Mucosa of stomach (tissue), 1 donor: ENCODE results near the gene DGCR6L.
"Not testable (repeated sequence)": the region's sequence is repeated elsewhere in the genome, so short reads cannot be mapped to it uniquely, and the experiment has no call there.

Experiments
- H3K27me3 ChIP-seq: one replicate; pipeline ENCODE4 v1.7.0; 2013; ENCODE audit warnings: mild to moderate bottlenecking, low read length; ENCODE audit not compliant: control insufficient read depth, insufficient read depth
- H3K36me3 ChIP-seq: one replicate; pipeline ENCODE4 v1.7.0; 2013; ENCODE audit warnings: low read length; ENCODE audit not compliant: control insufficient read depth, insufficient read depth
- H3K4me1 ChIP-seq: one replicate; pipeline ENCODE4 v1.7.0; 2013; ENCODE audit warnings: mild to moderate bottlenecking, low read length; ENCODE audit not compliant: control insufficient read depth, insufficient read depth
- H3K4me3 ChIP-seq: one replicate; pipeline ENCODE4 v1.7.0; 2013; ENCODE audit warnings: low read length
- H3K9ac ChIP-seq: one replicate; pipeline ENCODE4 v1.7.0; 2013; ENCODE audit warnings: mild to moderate bottlenecking, low read length, moderate library complexity
- H3K9me3 ChIP-seq: one replicate; pipeline ENCODE4 v1.7.0; 2013; ENCODE audit warnings: mild to moderate bottlenecking, low read length, moderate library complexity; ENCODE audit not compliant: control insufficient read depth
- donor health status: Pancreatic carcinoma.

Gene DGCR6L

GRCh38 chr22:20280866-20281265 lies 39.0 kb downstream of the DGCR6L start:
- H3K4me1 ChIP-seq = no peaks in the 10 kb centered on the region
- H3K9me3 ChIP-seq = no peaks in the 10 kb centered on the region
- H3K4me3 ChIP-seq = no peak overlapping the region
- H3K27me3 ChIP-seq = no peaks in the 10 kb centered on the region
- no peaks in the 10 kb centered on the region for H3K36me3 ChIP-seq
- no peak overlapping the region for H3K9ac ChIP-seq

DNA sequence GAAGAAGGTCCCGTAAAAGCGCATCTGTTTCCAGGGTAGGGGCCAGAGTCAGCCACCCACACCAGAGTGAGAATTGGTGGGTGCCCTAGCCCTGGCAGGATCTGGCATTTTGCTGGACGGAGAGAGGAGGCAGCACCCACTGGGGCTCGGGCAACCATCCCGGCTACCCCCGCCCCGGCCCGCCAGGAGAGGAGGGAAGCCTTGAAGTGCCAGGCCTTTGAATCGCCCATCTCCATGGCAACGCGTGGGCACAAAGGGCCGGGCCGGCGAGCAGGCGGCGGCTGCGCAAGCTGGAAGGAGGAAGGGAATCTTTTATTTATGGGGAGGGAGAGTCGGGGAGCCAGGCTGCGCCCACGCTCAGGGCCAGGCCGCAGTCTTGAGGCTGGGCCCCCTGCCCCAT lies 39.7 kb downstream of the DGCR6L start:
- not testable (repeated sequence) for H3K9me3 ChIP-seq, H3K9ac ChIP-seq, H3K4me3 ChIP-seq, H3K27me3 ChIP-seq, H3K4me1 ChIP-seq, H3K36me3 ChIP-seq

DNA sequence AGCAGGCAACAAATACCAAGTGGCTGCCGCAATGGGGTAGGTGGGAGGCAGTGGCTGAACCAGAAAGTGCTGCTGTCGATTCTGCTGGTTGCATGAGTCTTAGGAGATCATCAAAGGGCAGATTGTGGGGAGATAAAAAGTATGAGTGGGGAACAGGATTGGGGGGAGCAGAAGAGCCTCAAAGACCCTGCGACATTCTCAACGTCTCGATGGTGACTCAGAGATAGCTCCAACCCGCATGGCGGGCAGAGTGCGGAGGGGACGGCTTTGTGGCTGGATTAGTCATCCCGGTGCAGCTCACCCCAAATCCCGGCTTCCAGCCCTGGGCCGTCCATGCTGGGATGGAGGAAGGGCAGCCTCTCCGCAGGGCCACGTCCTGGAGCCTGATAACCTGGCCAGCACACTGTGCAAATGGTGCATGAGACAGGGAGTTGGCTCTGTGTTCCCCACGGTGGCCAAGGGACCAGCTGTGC lies 40.2 kb downstream of the DGCR6L start:
- no peaks in the 10 kb centered on the region for H3K27me3 ChIP-seq
- no peak overlapping the region for H3K9ac ChIP-seq
- H3K4me3 ChIP-seq = no peak overlapping the region

GRCh38 chr22:20278726-20279490 lies 41.0 kb downstream of the DGCR6L start:
- H3K9ac ChIP-seq, H3K4me3 ChIP-seq, H3K9me3 ChIP-seq, H3K36me3 ChIP-seq, H3K4me1 ChIP-seq, H3K27me3 ChIP-seq: not testable (repeated sequence)

More for the DNA sequence above, 40.2 kb downstream of the DGCR6L start:
- Histone ChIP-seq H3K4me1 (no peaks in the 10 kb centered on the region), H3K9me3 (no peaks in the 10 kb centered on the region), H3K36me3 (no peaks in the 10 kb centered on the region)

DNA sequence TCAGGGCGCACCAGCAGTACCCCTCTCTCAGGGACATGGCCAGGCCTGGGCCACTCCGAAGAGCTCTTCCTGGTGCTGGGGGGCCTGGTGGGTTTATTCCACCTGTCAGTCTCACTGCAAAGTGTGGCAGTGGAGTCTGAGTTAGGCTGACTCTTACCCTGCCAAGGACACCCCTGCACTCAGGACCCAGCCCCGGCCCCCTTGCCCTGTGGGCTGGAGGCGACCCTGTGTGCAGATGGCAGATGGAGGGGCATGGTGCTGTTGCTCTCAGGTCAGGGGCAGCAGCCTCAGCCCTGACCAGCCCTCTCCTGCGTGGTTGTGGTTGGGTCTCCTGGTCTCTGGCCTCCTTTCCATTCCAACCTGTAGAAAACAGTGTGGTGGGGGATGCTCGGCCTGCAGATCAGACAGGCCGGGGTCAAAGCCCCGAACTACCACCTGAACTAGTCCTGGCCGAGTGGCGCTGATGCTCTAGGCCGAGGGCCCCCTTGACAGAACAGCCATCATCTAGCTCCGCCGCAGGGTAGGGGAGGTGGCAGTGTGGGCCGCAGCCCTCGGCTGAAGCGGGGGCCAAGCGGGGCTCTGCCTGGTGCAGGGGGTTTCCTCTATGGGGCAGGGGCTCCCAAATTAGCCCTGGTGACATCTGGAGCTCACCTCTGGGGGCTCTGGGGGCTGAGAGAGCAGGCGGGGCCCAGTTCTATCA lies 41.8 kb downstream of the DGCR6L start:
- not testable (repeated sequence) for H3K36me3 ChIP-seq, H3K4me3 ChIP-seq, H3K9me3 ChIP-seq, H3K4me1 ChIP-seq, H3K27me3 ChIP-seq, H3K9ac ChIP-seq

DNA sequence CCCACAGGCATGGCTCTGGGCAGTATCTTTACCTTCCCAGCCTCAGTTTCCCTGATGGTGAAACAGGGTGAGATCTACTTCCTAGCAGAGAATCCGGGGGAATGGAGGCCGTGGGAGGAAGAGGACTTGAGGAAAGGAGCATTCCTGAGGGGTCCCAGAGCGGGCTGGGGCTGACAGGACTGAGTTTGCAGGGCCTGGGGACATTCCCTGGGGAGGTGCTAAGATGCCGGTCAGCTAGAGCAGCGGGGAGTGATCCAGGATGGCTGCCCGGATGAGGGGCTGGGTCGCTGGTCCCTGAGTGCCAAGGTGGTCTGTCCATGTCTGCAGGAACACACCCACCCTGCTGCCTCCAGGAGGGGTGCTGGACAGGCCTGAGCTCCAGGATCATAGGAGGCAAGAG lies 43.4 kb downstream of the DGCR6L start:
- Histone ChIP-seq H3K9me3 (no peaks in the 10 kb centered on the region), H3K4me3 (no peak overlapping the region), H3K4me1 (no peaks in the 10 kb centered on the region), H3K36me3 (no peaks in the 10 kb centered on the region), H3K9ac (no peak overlapping the region), H3K27me3 (no peaks in the 10 kb centered on the region)

DNA sequence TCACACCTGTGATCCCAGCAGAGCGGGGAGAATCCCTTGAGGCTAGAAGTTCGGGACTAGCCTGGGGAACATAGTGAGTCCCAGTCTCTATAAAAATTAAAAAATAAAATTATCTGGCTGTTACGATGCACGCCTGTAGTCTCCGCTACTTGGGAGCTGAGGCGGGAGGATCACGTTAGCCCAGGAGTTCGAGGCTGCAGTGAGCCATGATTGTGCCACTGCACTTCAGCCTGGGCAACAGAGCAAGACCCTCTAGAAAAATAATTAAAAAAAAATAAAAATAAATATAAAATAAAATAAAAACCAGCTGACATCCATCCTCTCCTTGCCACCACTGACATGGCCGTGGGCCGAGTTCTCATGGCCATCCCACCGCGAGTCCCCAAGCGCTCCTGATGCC lies 44.0 kb downstream of the DGCR6L start:
- Histone ChIP-seq H3K9ac (no peak overlapping the region), H3K9me3 (no peaks in the 10 kb centered on the region), H3K4me1 (no peaks in the 10 kb centered on the region), H3K4me3 (no peak overlapping the region), H3K36me3 (no peaks in the 10 kb centered on the region), H3K27me3 (no peaks in the 10 kb centered on the region)

DNA sequence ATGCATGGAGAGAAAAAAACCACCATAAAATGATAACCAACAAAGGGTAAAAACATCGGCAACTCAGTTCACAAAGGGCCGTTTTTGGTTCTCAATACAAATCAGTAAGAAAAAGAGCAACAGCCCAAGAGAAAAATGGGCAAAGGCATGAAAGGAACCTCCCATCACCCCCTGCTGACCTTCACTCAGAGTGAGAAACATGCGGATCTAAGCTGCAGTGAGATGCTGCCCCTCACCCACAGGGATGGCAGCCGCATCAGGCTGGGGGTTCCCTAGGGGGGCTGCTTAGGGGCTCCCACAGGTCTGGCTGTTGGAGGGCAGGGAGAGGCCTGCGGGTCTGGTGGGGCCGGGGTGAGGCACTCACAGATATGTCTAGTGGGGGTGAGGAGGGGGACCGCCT lies 44.5 kb downstream of the DGCR6L start:
- not testable (repeated sequence) for H3K27me3 ChIP-seq, H3K36me3 ChIP-seq, H3K9me3 ChIP-seq, H3K9ac ChIP-seq, H3K4me1 ChIP-seq, H3K4me3 ChIP-seq

DNA sequence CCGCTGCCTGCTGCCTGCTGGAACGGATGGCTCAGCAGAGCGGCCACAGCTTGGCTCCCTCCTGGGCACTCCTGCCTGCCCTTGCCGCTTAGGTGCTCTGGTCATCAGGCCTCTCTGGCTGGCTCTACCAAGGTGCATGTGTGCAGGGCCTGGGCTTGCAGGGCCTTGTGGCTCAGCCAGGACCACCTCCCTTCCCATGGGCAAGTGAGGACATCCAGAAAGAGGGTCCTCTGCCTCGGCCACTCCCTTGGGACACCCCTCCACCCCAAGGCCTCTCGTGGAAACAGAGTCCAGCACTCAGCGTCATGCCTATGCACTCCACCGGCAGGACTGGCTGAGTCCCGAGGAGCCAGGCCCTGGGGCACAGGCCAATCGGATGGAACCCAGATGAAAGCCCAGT lies 45.5 kb downstream of the DGCR6L start:
- H3K4me1 ChIP-seq, H3K27me3 ChIP-seq, H3K4me3 ChIP-seq, H3K9ac ChIP-seq, H3K36me3 ChIP-seq, H3K9me3 ChIP-seq: not testable (repeated sequence)

DNA sequence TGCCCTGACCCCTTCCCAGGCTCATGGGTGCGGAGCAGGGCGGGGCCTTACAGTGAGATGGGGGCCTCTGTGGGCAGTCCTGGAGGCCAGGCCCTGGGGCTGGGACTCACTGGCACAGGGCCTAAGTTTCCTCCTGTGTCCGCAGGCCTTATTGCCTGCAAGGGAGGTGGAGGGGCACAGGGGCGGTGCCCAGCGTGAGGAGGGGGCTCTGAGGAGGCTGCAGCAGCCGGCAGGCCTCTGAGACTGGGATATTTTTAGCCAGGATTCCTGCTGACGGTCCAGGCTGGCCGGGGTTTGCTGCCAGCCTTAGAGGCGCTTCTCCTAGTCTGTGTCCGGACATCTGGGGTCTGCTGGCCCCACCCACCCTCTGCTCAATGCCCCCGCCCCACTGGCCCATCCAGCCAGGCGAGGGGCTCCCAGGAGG lies 46.1 kb downstream of the DGCR6L start:
- H3K4me1 ChIP-seq = no peaks in the 10 kb centered on the region
- no peaks in the 10 kb centered on the region for H3K9me3 ChIP-seq
- H3K9ac ChIP-seq = no peak overlapping the region
- no peaks in the 10 kb centered on the region for H3K36me3 ChIP-seq
- H3K27me3 ChIP-seq = no peaks in the 10 kb centered on the region
- no peak overlapping the region for H3K4me3 ChIP-seq

DNA sequence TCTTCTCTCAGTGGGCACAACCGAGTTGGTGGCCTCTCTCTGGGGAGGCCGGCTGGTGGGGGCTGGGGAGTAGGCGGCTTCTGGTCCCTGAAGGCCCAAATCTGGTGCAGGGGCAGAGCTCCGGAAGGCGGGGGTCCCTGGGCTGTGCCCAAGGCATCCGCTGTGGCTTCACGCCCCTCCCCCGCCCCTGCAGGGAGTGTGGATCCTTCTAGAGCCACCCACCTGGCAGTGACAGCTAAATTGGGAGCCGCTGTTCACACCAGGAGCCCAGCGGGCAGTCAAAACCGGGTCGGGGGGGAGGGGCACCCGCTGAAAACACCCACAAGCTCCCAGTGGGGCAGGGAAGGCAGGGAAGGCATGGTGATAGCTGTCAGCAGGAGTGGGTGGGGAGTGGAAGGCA lies 47.2 kb downstream of the DGCR6L start:
- Histone ChIP-seq H3K36me3 (no peaks in the 10 kb centered on the region), H3K9ac (no peak overlapping the region), H3K9me3 (no peaks in the 10 kb centered on the region), H3K4me3 (no peak overlapping the region), H3K4me1 (no peaks in the 10 kb centered on the region), H3K27me3 (no peaks in the 10 kb centered on the region)

DNA sequence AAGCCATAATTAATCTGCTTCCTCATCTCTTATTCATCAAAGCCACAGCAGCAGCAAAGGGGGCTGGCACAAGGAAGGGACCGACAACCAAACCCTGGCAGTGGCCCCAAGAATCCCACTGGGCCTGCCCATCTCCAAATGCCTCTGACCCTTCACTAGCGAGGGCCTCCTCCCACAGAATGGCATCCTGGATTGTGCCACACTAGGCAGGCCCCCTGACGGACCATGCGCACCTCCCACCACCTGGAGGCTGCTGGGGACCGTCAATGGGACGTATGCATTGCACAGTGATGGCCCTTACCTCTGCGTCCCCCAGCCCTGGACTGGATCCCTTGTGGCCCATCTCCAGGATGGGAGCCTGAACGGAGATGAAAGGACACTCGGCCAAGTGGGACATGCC lies 47.7 kb downstream of the DGCR6L start:
- Histone ChIP-seq H3K9me3 (no peaks in the 10 kb centered on the region), H3K36me3 (no peaks in the 10 kb centered on the region), H3K4me3 (no peak overlapping the region), H3K9ac (no peak overlapping the region), H3K27me3 (peaks cover 4% of the 10 kb centered on the region), H3K4me1 (peaks cover 5% of the 10 kb centered on the region)
